Ascending aorta (tissue), 2 donors: ENCODE measurements around the gene BABAM2. TPM values are rescaled to one million over a fixed set of nuclear protein-coding genes. Genes with fewer than 3 reads are reported as not detected.

Experiments
- DNase-seq, 2 donors: peaks; one replicate each; pipeline ENCODE4 v3.0.0-alpha.2; 2019; ENCODE audit warnings: low spot score in 2 of 2
- H3K27ac ChIP-seq, 2 donors: fragments of 200-600 bp; sonication (generic); one replicate each; pipeline ENCODE4 v1.5.1; 2016 to 2017; ENCODE audit warnings: mild to moderate bottlenecking in 1 of 2
- H3K27me3 ChIP-seq: fragments of 200-600 bp; sonication (generic); one replicate; pipeline ENCODE4 v1.5.1; 2017
- H3K36me3 ChIP-seq, 2 donors: fragments of 200-600 bp; sonication (generic); one replicate each; pipeline ENCODE4 v1.5.1; 2016
- H3K4me1 ChIP-seq, 2 donors: fragments of 200-600 bp; sonication (generic); one replicate each; pipeline ENCODE4 v1.5.1; 2016 to 2017; ENCODE audit warnings: mild to moderate bottlenecking in 1 of 2
- H3K4me3 ChIP-seq, 2 donors: fragments of 200-600 bp; sonication (generic); one replicate each; pipeline ENCODE4 v1.5.1; 2016 to 2017; ENCODE audit warnings: mild to moderate bottlenecking in 1 of 2
- H3K9me3 ChIP-seq, 2 donors: fragments of 200-600 bp; sonication (generic); one replicate each; pipeline ENCODE4 v1.5.1; 2016
- CTCF ChIP-seq, 3 experiments: fragments of 200-600 bp in 2 of 3; fragments of 450-650 bp in 1 of 3; sonication (generic) in 2 of 3; IDR thresholded peaks; one replicate each; pipeline ENCODE4 v1.5.1; 2016 to 2019; ENCODE audit warnings: antibody characterized with exemption in 3 of 3, mild to moderate bottlenecking in 1 of 3, moderate library complexity in 1 of 3
- intact Hi-C: fragments of 100-400 bp; cut with DNase I; formaldehyde crosslinking; loops from one replicate; pipeline ENCODE4 v1.15.1; 2023
- total RNA-seq: library from RNA; depleted of rRNA; stranded (reverse); fragments of >200 nt; gene quantifications from one replicate; pipeline ENCODE4 v1.1.0, GENCODE V29; 2016

The BABAM2 gene
- total RNA-seq, 1 donor from 2014 or later, result 19.6 TPM

- Histone ChIP-seq H3K4me3 (no peak overlapping the region), H3K36me3 (no peaks in the 10 kb centered on the region), H3K27me3 (no peaks in the 10 kb centered on the region), H3K4me1 (peaks cover 4 to 29% of the 10 kb centered on the region in 2 donors), H3K27ac (peak overlapping the region; percentile 67 to 72), H3K9me3 (no peaks in the 10 kb centered on the region)
- no peak for TF ChIP-seq CTCF (IDR thresholded peaks at IDR 0.05)
- intact Hi-C loops, result no loop called here
- no peak for DNase-seq
Observed at GRCh38 chr2:28320009-28320365, 429.5 kb downstream of the BABAM2 start.

GRCh38 chr2:28320371-28320770 is 429.8 kb downstream of the BABAM2 start:
- Histone ChIP-seq H3K27ac (peak overlapping the region; percentile 67 to 72), H3K4me3 (no peak overlapping the region), H3K27me3 (no peaks in the 10 kb centered on the region), H3K9me3 (no peaks in the 10 kb centered on the region), H3K36me3 (no peaks in the 10 kb centered on the region), H3K4me1 (peaks cover 4 to 29% of the 10 kb centered on the region in 2 donors)
- no peak for DNase-seq
- intact Hi-C loops, result no loop called here
- TF ChIP-seq CTCF (IDR thresholded peaks at IDR 0.05), result no peak

GRCh38 chr2:28321426-28321825 is 430.9 kb downstream of the BABAM2 start:
- Histone ChIP-seq H3K36me3 (no peaks in the 10 kb centered on the region), H3K4me3 (no peak overlapping the region), H3K4me1 (peaks cover 4 to 34% of the 10 kb centered on the region in 2 donors), H3K27me3 (no peaks in the 10 kb centered on the region), H3K9me3 (no peaks in the 10 kb centered on the region), H3K27ac (peak overlapping the region; percentile 67 to 72)
- no peak for TF ChIP-seq CTCF (IDR thresholded peaks at IDR 0.05)
- no peak for DNase-seq
- intact Hi-C loops, result no loop called here

- no peaks in the 10 kb centered on the region for H3K36me3 ChIP-seq
- peak overlapping the region in 1 of 2 donors; percentile 72 for H3K27ac ChIP-seq
- intact Hi-C loops, result no loop called here
- no peak for DNase-seq
- no peak for TF ChIP-seq CTCF (IDR thresholded peaks at IDR 0.05)
- H3K27me3 ChIP-seq, result no peaks in the 10 kb centered on the region
- no peaks in the 10 kb centered on the region for H3K9me3 ChIP-seq
- no peak overlapping the region for H3K4me3 ChIP-seq
- peaks cover 4 to 40% of the 10 kb centered on the region in 2 donors for H3K4me1 ChIP-seq
Observed at GRCh38 chr2:28322051-28322450, 431.5 kb downstream of the BABAM2 start.

- no peak for TF ChIP-seq CTCF (IDR thresholded peaks at IDR 0.05)
- DNase-seq, result no peak
- Histone ChIP-seq H3K9me3 (no peaks in the 10 kb centered on the region), H3K27ac (no peak overlapping the region), H3K36me3 (no peaks in the 10 kb centered on the region), H3K4me1 (peaks cover 4 to 44% of the 10 kb centered on the region in 2 donors), H3K27me3 (no peaks in the 10 kb centered on the region), H3K4me3 (no peak overlapping the region)
- intact Hi-C loops, result no loop called here
Observed at GRCh38 chr2:28322456-28322855, 431.9 kb downstream of the BABAM2 start.

GRCh38 chr2:28322981-28323396 is 432.5 kb downstream of the BABAM2 start:
- no peaks in the 10 kb centered on the region for H3K9me3 ChIP-seq
- H3K27ac ChIP-seq, result no peak overlapping the region
- no peak for DNase-seq
- intact Hi-C loops, result no loop called here
- TF ChIP-seq CTCF (IDR thresholded peaks at IDR 0.05), result no peak
- H3K4me3 ChIP-seq, result no peak overlapping the region
- H3K27me3 ChIP-seq, result no peaks in the 10 kb centered on the region
- H3K4me1 ChIP-seq, result peaks cover 4 to 48% of the 10 kb centered on the region in 2 donors
- H3K36me3 ChIP-seq, result no peaks in the 10 kb centered on the region
